ENCODE data around the gene SLCO1B3. TPM values are rescaled to one million over a fixed set of nuclear protein-coding genes. Genes with fewer than 3 reads are reported as not detected.

The SLCO1B3 gene
- total and polyA plus RNA-seq, 4 donors, result 33.1 to 274 (median 162) TPM

DNA sequence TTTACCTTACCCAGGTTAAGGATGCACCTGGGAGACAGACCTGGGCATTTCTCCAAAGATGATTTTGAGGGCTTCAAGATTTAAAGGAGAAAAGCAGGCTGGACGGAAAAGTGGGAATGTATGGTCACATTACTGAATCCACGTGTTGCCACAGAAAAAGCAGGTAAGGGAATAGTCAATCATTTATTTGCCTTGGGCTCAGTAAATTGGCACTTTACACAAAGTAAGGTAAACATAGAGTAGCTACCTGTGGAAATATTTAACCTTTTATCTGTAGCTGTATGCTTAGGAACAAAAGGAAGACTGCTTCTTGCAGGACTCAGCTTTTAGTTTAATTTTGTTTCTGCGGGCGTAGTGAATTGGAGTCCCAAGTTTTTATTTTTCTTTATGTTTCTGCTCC lies 153.3 kb downstream of the SLCO1B3 start:
- Histone ChIP-seq H3K27me3 (ENCODE audit: control insufficient read depth in 4 of 4, insufficient read depth in 4 of 4, low read length in 3 of 4) (no peaks in the 10 kb centered on the region), H3K27ac (ENCODE audit: low read depth in 1 of 2, low read length in 2 of 2) (peak overlapping the region; percentile 16 to 45), H3K9ac (ENCODE audit: low read depth in 1 of 2, low read length in 2 of 2) (no peak overlapping the region), H3K36me3 (ENCODE audit: control insufficient read depth in 4 of 4, insufficient read depth in 3 of 4, low read depth in 1 of 4, low read length in 3 of 4) (no peaks in the 10 kb centered on the region), H3K9me3 (ENCODE audit: control insufficient read depth in 4 of 4, low read length in 3 of 4) (peaks cover 0 to 15% (median 1%) of the 10 kb centered on the region in 4 donors), H3K4me1 (ENCODE audit: control insufficient read depth in 4 of 4, insufficient read depth in 4 of 4, low read length in 3 of 4) (peaks cover 0 to 30% (median 13%) of the 10 kb centered on the region in 4 donors), H3K4me3 (ENCODE audit: low read depth in 1 of 3, low read length in 3 of 3) (peak overlapping the region in 2 of 3 donors; percentile 23 to 24)
- DNase-seq (ENCODE audit: low spot score), result no peak
- TF ChIP-seq FOXA1 (IDR thresholded peaks at IDR 0.05), result peak; percentile 81
- TF ChIP-seq, protein P1, sequence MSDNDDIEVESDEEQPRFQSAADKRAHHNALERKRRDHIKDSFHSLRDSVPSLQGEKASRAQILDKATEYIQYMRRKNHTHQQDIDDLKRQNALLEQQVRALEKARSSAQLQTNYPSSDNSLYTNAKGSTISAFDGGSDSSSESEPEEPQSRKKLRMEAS (IDR thresholded peaks at IDR 0.05), result peak; percentile 73
- peak in 1 of 2 donors; percentile 51 for TF ChIP-seq JUND (IDR thresholded peaks at IDR 0.05)
- no peak for TF ChIP-seq HNF4G (IDR thresholded peaks at IDR 0.05)
- TF ChIP-seq NR2F2 (IDR thresholded peaks at IDR 0.05), result no peak
- no peak for TF ChIP-seq TAF1 (conservative IDR thresholded peaks at IDR 0.05)
- TF ChIP-seq HNF4A (conservative IDR thresholded peaks at IDR 0.05), result peak; percentile 42 to 59
- peak in 1 of 2 donors; percentile 21 for TF ChIP-seq RAD21 (IDR thresholded peaks at IDR 0.05)
- TF ChIP-seq SP1 (IDR thresholded peaks at IDR 0.05), result peak; percentile 52
- peak; percentile 27 to 57 for TF ChIP-seq RXRA (IDR thresholded peaks at IDR 0.05)
- TF ChIP-seq, protein P2, sequence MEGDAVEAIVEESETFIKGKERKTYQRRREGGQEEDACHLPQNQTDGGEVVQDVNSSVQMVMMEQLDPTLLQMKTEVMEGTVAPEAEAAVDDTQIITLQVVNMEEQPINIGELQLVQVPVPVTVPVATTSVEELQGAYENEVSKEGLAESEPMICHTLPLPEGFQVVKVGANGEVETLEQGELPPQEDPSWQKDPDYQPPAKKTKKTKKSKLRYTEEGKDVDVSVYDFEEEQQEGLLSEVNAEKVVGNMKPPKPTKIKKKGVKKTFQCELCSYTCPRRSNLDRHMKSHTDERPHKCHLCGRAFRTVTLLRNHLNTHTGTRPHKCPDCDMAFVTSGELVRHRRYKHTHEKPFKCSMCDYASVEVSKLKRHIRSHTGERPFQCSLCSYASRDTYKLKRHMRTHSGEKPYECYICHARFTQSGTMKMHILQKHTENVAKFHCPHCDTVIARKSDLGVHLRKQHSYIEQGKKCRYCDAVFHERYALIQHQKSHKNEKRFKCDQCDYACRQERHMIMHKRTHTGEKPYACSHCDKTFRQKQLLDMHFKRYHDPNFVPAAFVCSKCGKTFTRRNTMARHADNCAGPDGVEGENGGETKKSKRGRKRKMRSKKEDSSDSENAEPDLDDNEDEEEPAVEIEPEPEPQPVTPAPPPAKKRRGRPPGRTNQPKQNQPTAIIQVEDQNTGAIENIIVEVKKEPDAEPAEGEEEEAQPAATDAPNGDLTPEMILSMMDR (IDR thresholded peaks at IDR 0.05; ENCODE audit: low read depth, low read length, missing input control), result no peak
- TF ChIP-seq FOXA2 (IDR thresholded peaks at IDR 0.05), result peak; percentile 97
- TF ChIP-seq, protein P3, sequence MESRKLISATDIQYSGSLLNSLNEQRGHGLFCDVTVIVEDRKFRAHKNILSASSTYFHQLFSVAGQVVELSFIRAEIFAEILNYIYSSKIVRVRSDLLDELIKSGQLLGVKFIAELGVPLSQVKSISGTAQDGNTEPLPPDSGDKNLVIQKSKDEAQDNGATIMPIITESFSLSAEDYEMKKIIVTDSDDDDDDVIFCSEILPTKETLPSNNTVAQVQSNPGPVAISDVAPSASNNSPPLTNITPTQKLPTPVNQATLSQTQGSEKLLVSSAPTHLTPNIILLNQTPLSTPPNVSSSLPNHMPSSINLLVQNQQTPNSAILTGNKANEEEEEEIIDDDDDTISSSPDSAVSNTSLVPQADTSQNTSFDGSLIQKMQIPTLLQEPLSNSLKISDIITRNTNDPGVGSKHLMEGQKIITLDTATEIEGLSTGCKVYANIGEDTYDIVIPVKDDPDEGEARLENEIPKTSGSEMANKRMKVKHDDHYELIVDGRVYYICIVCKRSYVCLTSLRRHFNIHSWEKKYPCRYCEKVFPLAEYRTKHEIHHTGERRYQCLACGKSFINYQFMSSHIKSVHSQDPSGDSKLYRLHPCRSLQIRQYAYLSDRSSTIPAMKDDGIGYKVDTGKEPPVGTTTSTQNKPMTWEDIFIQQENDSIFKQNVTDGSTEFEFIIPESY (IDR thresholded peaks at IDR 0.05), result peak; percentile 67
- peak; percentile 79 for TF ChIP-seq YY1 (IDR thresholded peaks at IDR 0.05)
- peak in 1 of 2 donors; percentile 42 for TF ChIP-seq EGR1 (IDR thresholded peaks at IDR 0.05; ENCODE audit: low read depth in 2 of 2)
- WGBS, result 25% methylated on average over 4 of the region's 4 CpGs

Small RNA genes within 50 kb of the gene (small RNA-seq; reads per million reads assigned to genes)
- not detected for gene AC011604.1

Other genes with a start within 250 kb of the SLCO1B3 start
- gene SLCO1C1, start 115.4 kb upstream of the SLCO1B3 start, total RNA-seq, result not detected
- gene SLCO1C1, start 115.4 kb upstream of the SLCO1B3 start, polyA plus RNA-seq, result not detected